Measurements from ENCODE around the gene ACER3. TPM values are rescaled to one million over a fixed set of nuclear protein-coding genes. Genes with fewer than 3 reads are reported as not detected.

The ACER3 gene
- total RNA-seq, 1 donor from 2014 or later: 14.7 TPM

GRCh38 chr11:76830639-76831327 lies 29.9 kb upstream of the ACER3 start:
- Mint-ChIP-seq H3K4me1 (ENCODE audit: low read depth) (no peaks in the 10 kb centered on the region), H3K4me3 (ENCODE audit: low read depth) (no peak overlapping the region), H3K27ac (no peak overlapping the region), H3K9me3 (ENCODE audit: low read depth) (no peaks in the 10 kb centered on the region), H3K27me3 (peaks cover 9% of the 10 kb centered on the region), H3K36me3 (ENCODE audit: insufficient read depth) (no peaks in the 10 kb centered on the region)
- no peak for DNase-seq (ENCODE audit: low spot score, unreplicated experiment)
- no peak for TF ChIP-seq CTCF (IDR thresholded peaks at IDR 0.05; ENCODE audit: unreplicated experiment)

DNA sequence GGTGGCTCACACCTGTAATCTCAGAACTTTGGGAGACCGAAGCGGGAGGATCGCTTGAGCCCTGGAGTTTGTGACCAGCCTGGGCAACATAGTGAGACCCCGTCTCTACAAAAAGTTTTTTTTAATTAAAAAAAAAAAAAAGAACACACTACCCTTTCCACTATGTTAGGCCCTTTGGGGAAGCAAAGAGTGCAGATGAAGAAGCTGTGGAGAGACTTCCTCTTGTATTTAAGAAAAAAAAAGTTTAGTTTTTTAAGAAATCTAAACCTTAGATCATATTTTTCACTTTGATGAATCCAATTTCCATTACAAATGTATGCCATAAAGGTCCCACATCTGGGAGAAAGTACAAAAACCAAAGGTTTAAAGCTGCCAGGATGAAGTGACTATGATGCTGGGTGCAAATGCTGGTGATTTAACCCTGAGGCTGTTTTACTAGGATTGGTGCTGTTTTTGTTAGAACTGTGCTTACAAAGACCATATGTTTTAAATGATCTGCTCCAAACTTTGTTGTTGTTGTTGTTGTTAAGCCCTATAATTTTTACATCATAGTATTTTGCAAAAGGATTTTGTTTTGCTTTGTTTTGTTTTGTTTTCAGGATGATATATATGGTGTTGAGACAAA lies 28.9 kb upstream of the ACER3 start:
- no peak overlapping the region for H3K27ac Mint-ChIP-seq
- H3K4me1 Mint-ChIP-seq (ENCODE audit: low read depth): no peaks in the 10 kb centered on the region
- no peaks in the 10 kb centered on the region for H3K9me3 Mint-ChIP-seq (ENCODE audit: low read depth)
- H3K4me3 Mint-ChIP-seq (ENCODE audit: low read depth): no peak overlapping the region
- DNase-seq (ENCODE audit: low spot score, unreplicated experiment): no peak
- no peak for TF ChIP-seq CTCF (IDR thresholded peaks at IDR 0.05; ENCODE audit: unreplicated experiment)
- H3K27me3 Mint-ChIP-seq: peaks cover 9% of the 10 kb centered on the region
- no peaks in the 10 kb centered on the region for H3K36me3 Mint-ChIP-seq (ENCODE audit: insufficient read depth)

DNA sequence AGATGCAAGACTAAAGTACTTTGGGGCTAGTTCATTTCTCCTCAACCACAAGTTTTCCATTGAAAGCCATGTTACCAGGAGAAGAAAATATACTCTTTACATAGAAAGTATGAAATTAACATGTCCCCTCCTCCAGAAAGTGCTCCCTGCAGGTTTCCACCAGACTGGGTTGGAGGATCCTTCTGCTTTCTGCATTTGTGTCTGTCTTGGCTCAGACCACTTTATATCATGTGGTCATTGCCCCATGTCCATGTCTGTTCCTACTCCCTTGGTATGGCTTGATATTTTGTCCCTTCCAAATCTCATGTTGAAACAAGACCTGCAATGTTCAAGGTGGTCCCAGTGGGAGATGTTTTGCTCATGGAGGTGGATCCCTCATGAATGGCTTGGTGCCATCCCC lies 28.4 kb upstream of the ACER3 start:
- Mint-ChIP-seq H3K9me3 (ENCODE audit: low read depth) (no peaks in the 10 kb centered on the region), H3K27me3 (peaks cover 9% of the 10 kb centered on the region), H3K36me3 (ENCODE audit: insufficient read depth) (no peaks in the 10 kb centered on the region), H3K4me3 (ENCODE audit: low read depth) (no peak overlapping the region), H3K27ac (no peak overlapping the region), H3K4me1 (ENCODE audit: low read depth) (no peaks in the 10 kb centered on the region)
- no peak for DNase-seq (ENCODE audit: low spot score, unreplicated experiment)
- no peak for TF ChIP-seq CTCF (IDR thresholded peaks at IDR 0.05; ENCODE audit: unreplicated experiment)

GRCh38 chr11:76834151-76834550 lies 26.6 kb upstream of the ACER3 start:
- no peak for TF ChIP-seq CTCF (IDR thresholded peaks at IDR 0.05; ENCODE audit: unreplicated experiment)
- H3K36me3 Mint-ChIP-seq (ENCODE audit: insufficient read depth): no peaks in the 10 kb centered on the region
- no peak overlapping the region for H3K4me3 Mint-ChIP-seq (ENCODE audit: low read depth)
- H3K4me1 Mint-ChIP-seq (ENCODE audit: low read depth): peaks cover 7% of the 10 kb centered on the region
- no peak for DNase-seq (ENCODE audit: low spot score, unreplicated experiment)
- H3K27ac Mint-ChIP-seq: no peak overlapping the region
- H3K9me3 Mint-ChIP-seq (ENCODE audit: low read depth): no peaks in the 10 kb centered on the region
- H3K27me3 Mint-ChIP-seq: peaks cover 9% of the 10 kb centered on the region

- H3K9me3 Mint-ChIP-seq (ENCODE audit: low read depth): no peaks in the 10 kb centered on the region
- no peak overlapping the region for H3K4me3 Mint-ChIP-seq (ENCODE audit: low read depth)
- no peak for DNase-seq (ENCODE audit: low spot score, unreplicated experiment)
- H3K36me3 Mint-ChIP-seq (ENCODE audit: insufficient read depth): no peaks in the 10 kb centered on the region
- no peak overlapping the region for H3K27ac Mint-ChIP-seq
- H3K4me1 Mint-ChIP-seq (ENCODE audit: low read depth): peaks cover 10% of the 10 kb centered on the region
- H3K27me3 Mint-ChIP-seq: peaks cover 12% of the 10 kb centered on the region
- TF ChIP-seq CTCF (IDR thresholded peaks at IDR 0.05; ENCODE audit: unreplicated experiment): no peak
These were observed 25.7 kb upstream of the ACER3 start for GRCh38 chr11:76835036-76835435.

Measured in progenitor cell of endocrine pancreas (in vitro differentiated cells).